ENCODE results near the gene ELFN1.
A peak's percentile ranks its signal among the peaks of the same experiment; 100 is the strongest.
"Not testable (repeated sequence)": the region's sequence is repeated elsewhere in the genome, so short reads cannot be mapped to it uniquely, and the experiment has no call there.

ELFN1 gene

GRCh38 chr7:1709281-1709680, 39.2 kb downstream of the ELFN1 start:
- DNase-seq (ENCODE audit: low spot score), result no peak

GRCh38 chr7:1709900-1710299, 39.8 kb downstream of the ELFN1 start:
- peak; percentile 3 for DNase-seq (ENCODE audit: low spot score)

GRCh38 chr7:1710936-1711335, 40.9 kb downstream of the ELFN1 start:
- no peak for DNase-seq (ENCODE audit: low spot score)

- DNase-seq (ENCODE audit: low spot score), result no peak
Measured at GRCh38 chr7:1712907-1713501, 42.9 kb downstream of the ELFN1 start.

- no peak for DNase-seq (ENCODE audit: low spot score)
Measured at GRCh38 chr7:1713502-1714484, 43.7 kb downstream of the ELFN1 start.

- DNase-seq (ENCODE audit: low spot score), result no peak
Measured at GRCh38 chr7:1714583-1715330, 44.7 kb downstream of the ELFN1 start.

GRCh38 chr7:1715331-1715625, 45.2 kb downstream of the ELFN1 start:
- no peak for DNase-seq (ENCODE audit: low spot score)

- DNase-seq (ENCODE audit: low spot score), result no peak
Measured at GRCh38 chr7:1715671-1716074, 45.6 kb downstream of the ELFN1 start.

GRCh38 chr7:1716263-1717094, 46.4 kb downstream of the ELFN1 start:
- DNase-seq (ENCODE audit: low spot score), result no peak

- no peak for DNase-seq (ENCODE audit: low spot score)
Measured at GRCh38 chr7:1717095-1717483, 47.0 kb downstream of the ELFN1 start.

GRCh38 chr7:1717903-1718676, 48.0 kb downstream of the ELFN1 start:
- no peak for DNase-seq (ENCODE audit: low spot score)

- not testable (repeated sequence) for DNase-seq (ENCODE audit: low spot score)
Measured at GRCh38 chr7:1718850-1719249, 48.8 kb downstream of the ELFN1 start.

- not testable (repeated sequence) for DNase-seq (ENCODE audit: low spot score)
Measured at GRCh38 chr7:1719256-1719655, 49.2 kb downstream of the ELFN1 start.

GRCh38 chr7:1719913-1720312, 49.8 kb downstream of the ELFN1 start:
- DNase-seq (ENCODE audit: low spot score), result no peak

- no peak for DNase-seq (ENCODE audit: low spot score)
Measured at GRCh38 chr7:1720326-1720725, 50.2 kb downstream of the ELFN1 start.

- no peak for DNase-seq (ENCODE audit: low spot score)
Measured at GRCh38 chr7:1721047-1721690, 51.1 kb downstream of the ELFN1 start.

GRCh38 chr7:1723254-1723653, 53.2 kb downstream of the ELFN1 start:
- DNase-seq (ENCODE audit: low spot score), result no peak

- DNase-seq (ENCODE audit: low spot score), result no peak
Measured at GRCh38 chr7:1724118-1724910, 54.2 kb downstream of the ELFN1 start.

- no peak for DNase-seq (ENCODE audit: low spot score)
Measured at GRCh38 chr7:1725199-1725690, 55.2 kb downstream of the ELFN1 start.
